Measurements from ENCODE around the gene OR1E2. TPM values are rescaled to one million over a fixed set of nuclear protein-coding genes. Genes with fewer than 3 reads are reported as not detected.
"Not testable (repeated sequence)": the region's sequence is repeated elsewhere in the genome, so short reads cannot be mapped to it uniquely, and the experiment has no call there.

Gene OR1E2
- polyA plus RNA-seq, 1 donor: not detected

- DNase-seq (ENCODE audit: low read depth): not testable (repeated sequence)
Measured at GRCh38 chr17:3397801-3398200, 35.8 kb downstream of the OR1E2 start.

- DNase-seq (ENCODE audit: low read depth): no peak
Measured at GRCh38 chr17:3389791-3390190, 43.9 kb downstream of the OR1E2 start.

GRCh38 chr17:3385869-3386816 lies 47.5 kb downstream of the OR1E2 start, which contains the start of gene OR3A2:
TSS of gene OR3A2 (minus strand) at chr17:3386308.
- no peak for DNase-seq (ENCODE audit: low read depth)

Other genes with a start within 250 kb of the OR1E2 start
- gene OR1A2, start 236.3 kb downstream of the OR1E2 start, polyA plus RNA-seq (ENCODE audit: insufficient read length): not detected
- gene OR1A1, start 226.2 kb downstream of the OR1E2 start, polyA plus RNA-seq (ENCODE audit: insufficient read length): not detected
- gene OR3A1, start 135.5 kb downstream of the OR1E2 start, polyA plus RNA-seq (ENCODE audit: insufficient read length): not detected
- not detected for gene OR3A2, start 47.5 kb downstream of the OR1E2 start, polyA plus RNA-seq (ENCODE audit: insufficient read length)
- 0.10 TPM for gene OR1E1, start 35.4 kb downstream of the OR1E2 start, polyA plus RNA-seq (ENCODE audit: insufficient read length)
- gene OR3A3, start 22.5 kb downstream of the OR1E2 start, polyA plus RNA-seq (ENCODE audit: insufficient read length): 0.09 TPM
- gene SPATA22, start 38.0 kb upstream of the OR1E2 start, polyA plus RNA-seq (ENCODE audit: insufficient read length): 0.46 TPM
- gene ASPA, start 42.2 kb upstream of the OR1E2 start, polyA plus RNA-seq (ENCODE audit: insufficient read length): 2.0 TPM
- gene TRPV3, start 124.0 kb upstream of the OR1E2 start, polyA plus RNA-seq (ENCODE audit: insufficient read length): 1.2 TPM
- 5.4 TPM for gene TRPV1, start 175.6 kb upstream of the OR1E2 start, polyA plus RNA-seq (ENCODE audit: insufficient read length)
- 6.3 TPM for gene SHPK, start 202.4 kb upstream of the OR1E2 start, polyA plus RNA-seq (ENCODE audit: insufficient read length)
- gene CTNS, start 202.9 kb upstream of the OR1E2 start, polyA plus RNA-seq (ENCODE audit: insufficient read length): 7.8 TPM
- 45.4 TPM for gene TAX1BP3, start 234.7 kb upstream of the OR1E2 start, polyA plus RNA-seq (ENCODE audit: insufficient read length)
- gene EMC6, start 235.0 kb upstream of the OR1E2 start, polyA plus RNA-seq (ENCODE audit: insufficient read length): 39.8 TPM